HepG2 (cell line): ENCODE measurements around the gene STON1. TPM values are rescaled to one million over a fixed set of nuclear protein-coding genes. Genes with fewer than 3 reads are reported as not detected.

Experiments
- ARNT2 ChIP-seq: sonication (generic); formaldehyde crosslinking; IDR thresholded peaks from 2 replicates; pipeline ENCODE4 v1.8.0; 2022; ENCODE audit warnings: mild to moderate bottlenecking, low read depth, missing genetic modification reagents, moderate library complexity
- CEBPG ChIP-seq: IDR thresholded peaks from 2 replicates; pipeline ENCODE4 v1.6.1; 2016
- HNRNPLL ChIP-seq: fragments of 200-400 bp; formaldehyde crosslinking; IDR thresholded peaks from 2 replicates; pipeline ENCODE4 v1.6.1; 2017; ENCODE audit warnings: mild to moderate bottlenecking, low read depth, low read length; ENCODE audit not compliant: poor library complexity, severe bottlenecking
- MTERF4 ChIP-seq: sonication (generic); formaldehyde crosslinking; IDR thresholded peaks from 2 replicates; pipeline ENCODE4 v1.8.0; 2023; ENCODE audit warnings: mild to moderate bottlenecking, missing genetic modification reagents
- NCOA5 ChIP-seq: sonication (generic); formaldehyde crosslinking; IDR thresholded peaks from 2 replicates; pipeline ENCODE4 v1.4.0; 2020; ENCODE audit warnings: missing genetic modification reagents
- RFX3 ChIP-seq: IDR thresholded peaks from 2 replicates; pipeline ENCODE4 v1.6.1; 2016; ENCODE audit warnings: missing biosample characterization, missing genetic modification reagents
- THAP7 ChIP-seq: sonication (generic); formaldehyde crosslinking; IDR thresholded peaks from 2 replicates; pipeline ENCODE4 v1.8.1; 2023; ENCODE audit warnings: mild to moderate bottlenecking, missing genetic modification reagents
- THRA ChIP-seq: sonication (generic); formaldehyde crosslinking; IDR thresholded peaks from 2 replicates; pipeline ENCODE4 v1.4.0; 2020; ENCODE audit warnings: missing genetic modification reagents, borderline replicate concordance
- TIGD3 ChIP-seq: sonication (generic); formaldehyde crosslinking; IDR thresholded peaks from 2 replicates; pipeline ENCODE4 v1.5.1; 2020; ENCODE audit warnings: mild to moderate bottlenecking, missing genetic modification reagents, borderline replicate concordance
- ZBTB20 ChIP-seq: sonication (generic); formaldehyde crosslinking; IDR thresholded peaks from 2 replicates; pipeline ENCODE4 v1.8.1; 2023; ENCODE audit warnings: missing genetic modification reagents, low read depth, mild to moderate bottlenecking, borderline replicate concordance
- ZNF263 ChIP-seq: sonication (generic); formaldehyde crosslinking; IDR thresholded peaks from 2 replicates; pipeline ENCODE4 v1.4.0; 2020; ENCODE audit warnings: missing genetic modification reagents
- ZNF572 ChIP-seq: sonication (generic); formaldehyde crosslinking; IDR thresholded peaks from 2 replicates; pipeline ENCODE4 v1.5.1; 2020; ENCODE audit warnings: mild to moderate bottlenecking, missing genetic modification reagents
- ZNF687 ChIP-seq: sonication (generic); formaldehyde crosslinking; IDR thresholded peaks from 2 replicates; pipeline ENCODE4 v1.5.1; 2020; ENCODE audit warnings: mild to moderate bottlenecking, missing genetic modification reagents, moderate library complexity
- polyA plus RNA-seq, 8 experiments: library from polyadenylated mRNA; depleted of rRNA in 3 of 8; stranded (reverse) in 7 of 8; unstranded in 1 of 8; fragments of >200 nt; fragmentation: Illumina TruSeq in 4 of 8; extraction: Trizol in 4 of 8; gene quantifications; 2 replicates each; pipeline versions ENCODE4 v1.2.1 to v1.2.3, GENCODE V29; 2011 to 2016; ENCODE audit warnings: low read depth in 4 of 8, missing spikeins in 1 of 8, mixed read lengths in 1 of 8; ENCODE audit not compliant: insufficient read depth in 1 of 8
- total RNA-seq, 5 experiments: library from RNA; depleted of rRNA; stranded (reverse); fragments of >200 nt; fragmentation: Illumina TruSeq; extraction: Trizol; gene quantifications; 2 replicates each; pipeline ENCODE4 v1.2.3, GENCODE V29; 2016; ENCODE audit warnings: low read depth in 1 of 5
- TF ChIP-seq, protein P1 (sequence below): sonication (generic); formaldehyde crosslinking; IDR thresholded peaks from 2 replicates; pipeline ENCODE4 v1.5.1; 2020; ENCODE audit warnings: missing genetic modification reagents, mild to moderate bottlenecking, borderline replicate concordance
- TF ChIP-seq, protein P2 (sequence below): sonication (generic); formaldehyde crosslinking; IDR thresholded peaks from 2 replicates; pipeline ENCODE4 v1.5.1; 2020; ENCODE audit warnings: mild to moderate bottlenecking, missing genetic modification reagents, moderate library complexity

The STON1 gene
- total and polyA plus RNA-seq, 2 of the 13 experiments (the other 11 are each of a cell fraction or from before 2014, with no cell fraction given) = 0.09 to 0.28 TPM

GRCh38 chr2:48530033-48530811 lies at the start of gene STON1 (continued):
- TF ChIP-seq ARNT2 (CRISPR knock-in tag) = no peak
- TF ChIP-seq, protein P1, sequence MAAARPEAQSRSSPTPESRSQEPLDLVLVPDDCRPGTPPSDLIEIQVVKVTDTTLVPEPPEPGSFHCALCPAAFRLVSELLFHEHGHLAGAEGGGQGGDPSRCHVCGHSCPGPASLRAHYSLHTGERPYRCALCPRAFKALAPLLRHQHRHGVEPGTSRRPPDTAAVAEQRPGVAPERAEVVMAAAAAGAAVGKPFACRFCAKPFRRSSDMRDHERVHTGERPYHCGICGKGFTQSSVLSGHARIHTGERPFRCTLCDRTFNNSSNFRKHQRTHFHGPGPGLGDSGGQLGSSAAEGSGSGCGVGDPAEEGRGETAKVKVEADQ (CRISPR knock-in tag) = no peak
- TF ChIP-seq RFX3 = no peak
- TF ChIP-seq TIGD3 (CRISPR knock-in tag) = no peak
- TF ChIP-seq THRA (CRISPR knock-in tag) = no peak
- TF ChIP-seq MTERF4 = no peak
- TF ChIP-seq ZNF687 (CRISPR knock-in tag) = peak; percentile 49
- TF ChIP-seq THAP7 (CRISPR knock-in tag) = 0 out of 2 replicates have a peak, but pooled peaks have one; percentile 34
- TF ChIP-seq ZBTB20 (CRISPR knock-in tag) = no peak
- peak; percentile 78 for TF ChIP-seq ZNF263 (CRISPR knock-in tag)
- TF ChIP-seq CEBPG (CRISPR knock-in tag) = no peak
- TF ChIP-seq, protein P2, sequence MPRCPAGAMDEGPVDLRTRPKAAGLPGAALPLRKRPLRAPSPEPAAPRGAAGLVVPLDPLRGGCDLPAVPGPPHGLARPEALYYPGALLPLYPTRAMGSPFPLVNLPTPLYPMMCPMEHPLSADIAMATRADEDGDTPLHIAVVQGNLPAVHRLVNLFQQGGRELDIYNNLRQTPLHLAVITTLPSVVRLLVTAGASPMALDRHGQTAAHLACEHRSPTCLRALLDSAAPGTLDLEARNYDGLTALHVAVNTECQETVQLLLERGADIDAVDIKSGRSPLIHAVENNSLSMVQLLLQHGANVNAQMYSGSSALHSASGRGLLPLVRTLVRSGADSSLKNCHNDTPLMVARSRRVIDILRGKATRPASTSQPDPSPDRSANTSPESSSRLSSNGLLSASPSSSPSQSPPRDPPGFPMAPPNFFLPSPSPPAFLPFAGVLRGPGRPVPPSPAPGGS = peak; percentile 33; the same call in 1 of the 2 replicates
- TF ChIP-seq ZNF572 (CRISPR knock-in tag) = no peak
- peak; percentile 37 for TF ChIP-seq HNRNPLL
- no peak for TF ChIP-seq NCOA5
